ENCODE results near the gene ANXA10. TPM values are rescaled to one million over a fixed set of nuclear protein-coding genes. Genes with fewer than 3 reads are reported as not detected.

The ANXA10 gene, protein sequence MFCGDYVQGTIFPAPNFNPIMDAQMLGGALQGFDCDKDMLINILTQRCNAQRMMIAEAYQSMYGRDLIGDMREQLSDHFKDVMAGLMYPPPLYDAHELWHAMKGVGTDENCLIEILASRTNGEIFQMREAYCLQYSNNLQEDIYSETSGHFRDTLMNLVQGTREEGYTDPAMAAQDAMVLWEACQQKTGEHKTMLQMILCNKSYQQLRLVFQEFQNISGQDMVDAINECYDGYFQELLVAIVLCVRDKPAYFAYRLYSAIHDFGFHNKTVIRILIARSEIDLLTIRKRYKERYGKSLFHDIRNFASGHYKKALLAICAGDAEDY
- polyA plus RNA-seq (2013), result 0.07 TPM

DNA sequence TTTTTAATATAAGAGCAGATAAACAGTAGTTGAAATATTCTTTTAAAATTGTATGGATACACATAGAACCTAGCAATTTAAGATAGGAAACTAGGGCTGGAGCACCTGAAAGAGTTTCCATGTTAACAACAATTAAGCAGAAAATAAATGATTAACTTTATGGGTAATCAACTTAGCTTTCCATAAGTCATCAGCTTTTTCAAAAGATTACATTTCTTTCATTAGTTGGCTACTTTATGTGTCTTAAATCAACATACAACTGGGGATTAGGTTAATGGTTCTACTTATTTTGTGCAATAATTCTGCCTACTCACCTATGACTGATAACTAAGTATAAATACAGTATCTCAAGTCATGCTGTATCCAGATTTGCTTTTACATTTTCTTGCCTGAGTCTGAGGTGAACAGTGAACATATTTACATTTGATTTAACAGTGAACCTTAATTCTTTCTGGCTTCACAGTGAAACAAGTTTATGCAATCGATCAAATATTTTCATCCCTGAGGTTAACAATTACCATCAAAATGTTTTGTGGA is at the start of gene ANXA10:
TSS of gene ANXA10 (plus strand) at position 362 of the 537 bp plus-strand sequence. CDS start at position 526, 164 bp downstream.
- Histone ChIP-seq H3K27ac (ENCODE audit: insufficient read depth in 1 of 2, low read depth in 1 of 2, low read length in 2 of 2, poor library complexity in 1 of 2, severe bottlenecking in 2 of 2) (no peak within 1 kb of the TSS), H3K36me3 (ENCODE audit: control insufficient read depth in 4 of 4, insufficient read depth in 4 of 4, low read length in 3 of 4) (no peaks in the 10 kb centered on the region), H3K9me3 (ENCODE audit: control extremely low read depth in 1 of 5, control insufficient read depth in 4 of 5, insufficient read depth in 2 of 5, low read depth in 1 of 5, low read length in 4 of 5) (peaks cover 0 to 15% (median 3%) of the 10 kb centered on the region in 5 experiments), H3K27me3 (replicated peaks in 2 of 5; ENCODE audit: control insufficient read depth in 4 of 5, insufficient read depth in 5 of 5, low read length in 4 of 5) (no peaks in the 10 kb centered on the region), H3K4me3 (ENCODE audit: control insufficient read depth in 1 of 7, extremely low read depth in 1 of 7, insufficient read depth in 4 of 7, low read depth in 2 of 7, low read length in 6 of 7) (no peak within 1 kb of the TSS), H3K4me1 (ENCODE audit: control extremely low read depth in 1 of 4, control insufficient read depth in 4 of 4, insufficient read depth in 4 of 4, low read length in 3 of 4) (no peaks in the 10 kb centered on the region)
- ChIA-PET POLR2A (no interaction called here), CTCF (no interaction called here)
- WGBS (ENCODE audit: insufficient coverage), result no CpG with 5 or more reads among the region's 1 CpG
- DNase-seq, result no peak

GRCh38 chr4:168045354-168045753 is 47.0 kb upstream of the ANXA10 start:
- H3K27me3 ChIP-seq (replicated peaks in 2 of 5; ENCODE audit: control insufficient read depth in 4 of 5, insufficient read depth in 5 of 5, low read length in 4 of 5), result no peaks in the 10 kb centered on the region
- DNase-seq, result no peak
- H3K9me3 ChIP-seq (ENCODE audit: control extremely low read depth in 1 of 5, control insufficient read depth in 4 of 5, insufficient read depth in 2 of 5, low read depth in 1 of 5, low read length in 4 of 5), result peaks cover 0 to 9% (median 0%) of the 10 kb centered on the region in 5 experiments
- no peak overlapping the region for H3K4me3 ChIP-seq (ENCODE audit: control insufficient read depth in 1 of 7, extremely low read depth in 1 of 7, insufficient read depth in 4 of 7, low read depth in 2 of 7, low read length in 6 of 7)
- no peaks in the 10 kb centered on the region for H3K36me3 ChIP-seq (ENCODE audit: control insufficient read depth in 4 of 4, insufficient read depth in 4 of 4, low read length in 3 of 4)
- ChIA-PET POLR2A (no interaction called here), CTCF (no interaction called here)
- no peak overlapping the region for H3K27ac ChIP-seq (ENCODE audit: insufficient read depth in 1 of 2, low read depth in 1 of 2, low read length in 2 of 2, poor library complexity in 1 of 2, severe bottlenecking in 2 of 2)
- no peaks in the 10 kb centered on the region for H3K4me1 ChIP-seq (ENCODE audit: control extremely low read depth in 1 of 4, control insufficient read depth in 4 of 4, insufficient read depth in 4 of 4, low read length in 3 of 4)

GRCh38 chr4:168050002-168050401 is 42.3 kb upstream of the ANXA10 start:
- H3K4me1 ChIP-seq (ENCODE audit: control extremely low read depth in 1 of 4, control insufficient read depth in 4 of 4, insufficient read depth in 4 of 4, low read length in 3 of 4), result no peaks in the 10 kb centered on the region
- no peaks in the 10 kb centered on the region for H3K36me3 ChIP-seq (ENCODE audit: control insufficient read depth in 4 of 4, insufficient read depth in 4 of 4, low read length in 3 of 4)
- no peak for DNase-seq
- no peaks in the 10 kb centered on the region for H3K27me3 ChIP-seq (replicated peaks in 2 of 5; ENCODE audit: control insufficient read depth in 4 of 5, insufficient read depth in 5 of 5, low read length in 4 of 5)
- WGBS (ENCODE audit: insufficient coverage), result no CpG with 5 or more reads among the region's 2 CpGs
- H3K4me3 ChIP-seq (ENCODE audit: control insufficient read depth in 1 of 7, extremely low read depth in 1 of 7, insufficient read depth in 4 of 7, low read depth in 2 of 7, low read length in 6 of 7), result no peak overlapping the region
- ChIA-PET CTCF (no interaction called here), POLR2A (no interaction called here)
- H3K9me3 ChIP-seq (ENCODE audit: control extremely low read depth in 1 of 5, control insufficient read depth in 4 of 5, insufficient read depth in 2 of 5, low read depth in 1 of 5, low read length in 4 of 5), result peaks cover 0 to 9% (median 0%) of the 10 kb centered on the region in 5 experiments
- no peak overlapping the region for H3K27ac ChIP-seq (ENCODE audit: insufficient read depth in 1 of 2, low read depth in 1 of 2, low read length in 2 of 2, poor library complexity in 1 of 2, severe bottlenecking in 2 of 2)

- ChIA-PET POLR2A (no interaction called here), CTCF (no interaction called here)
- no peaks in the 10 kb centered on the region for H3K4me1 ChIP-seq (ENCODE audit: control extremely low read depth in 1 of 4, control insufficient read depth in 4 of 4, insufficient read depth in 4 of 4, low read length in 3 of 4)
- H3K4me3 ChIP-seq (ENCODE audit: control insufficient read depth in 1 of 7, extremely low read depth in 1 of 7, insufficient read depth in 4 of 7, low read depth in 2 of 7, low read length in 6 of 7), result no peak overlapping the region
- H3K36me3 ChIP-seq (ENCODE audit: control insufficient read depth in 4 of 4, insufficient read depth in 4 of 4, low read length in 3 of 4), result no peaks in the 10 kb centered on the region
- H3K9me3 ChIP-seq (ENCODE audit: control extremely low read depth in 1 of 5, control insufficient read depth in 4 of 5, insufficient read depth in 2 of 5, low read depth in 1 of 5, low read length in 4 of 5), result peaks cover 0 to 9% (median 0%) of the 10 kb centered on the region in 5 experiments
- no peak for DNase-seq
- H3K27me3 ChIP-seq (replicated peaks in 2 of 5; ENCODE audit: control insufficient read depth in 4 of 5, insufficient read depth in 5 of 5, low read length in 4 of 5), result no peaks in the 10 kb centered on the region
- no peak overlapping the region for H3K27ac ChIP-seq (ENCODE audit: insufficient read depth in 1 of 2, low read depth in 1 of 2, low read length in 2 of 2, poor library complexity in 1 of 2, severe bottlenecking in 2 of 2)
Observed at GRCh38 chr4:168051526-168051925, 40.8 kb upstream of the ANXA10 start.

DNA sequence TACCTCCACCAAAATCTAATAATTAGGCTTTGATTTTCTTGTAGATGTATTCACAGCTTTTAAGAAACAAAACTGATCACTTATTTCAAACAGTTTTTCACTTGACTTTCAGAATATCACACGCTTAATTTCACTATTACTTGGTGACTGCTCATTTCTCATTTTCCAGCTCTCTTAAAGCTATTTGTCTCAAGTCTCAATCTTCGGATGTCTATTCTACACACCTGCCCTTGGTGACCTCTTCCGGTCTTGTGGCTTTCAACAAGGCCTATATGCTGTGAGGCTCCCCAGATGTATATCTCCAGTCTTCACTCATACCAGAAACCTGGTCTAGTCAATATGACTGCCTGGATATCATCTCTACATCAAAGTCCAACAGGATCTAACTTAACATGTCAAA is 34.9 kb upstream of the ANXA10 start:
- ChIA-PET POLR2A (no interaction called here), CTCF (no interaction called here)
- no peaks in the 10 kb centered on the region for H3K27me3 ChIP-seq (replicated peaks in 2 of 5; ENCODE audit: control insufficient read depth in 4 of 5, insufficient read depth in 5 of 5, low read length in 4 of 5)
- H3K9me3 ChIP-seq (ENCODE audit: control extremely low read depth in 1 of 5, control insufficient read depth in 4 of 5, insufficient read depth in 2 of 5, low read depth in 1 of 5, low read length in 4 of 5), result peaks cover 0 to 2% (median 0%) of the 10 kb centered on the region in 5 experiments
- DNase-seq, result no peak
- H3K36me3 ChIP-seq (ENCODE audit: control insufficient read depth in 4 of 4, insufficient read depth in 4 of 4, low read length in 3 of 4), result no peaks in the 10 kb centered on the region
- H3K4me1 ChIP-seq (ENCODE audit: control extremely low read depth in 1 of 4, control insufficient read depth in 4 of 4, insufficient read depth in 4 of 4, low read length in 3 of 4), result no peaks in the 10 kb centered on the region
- H3K27ac ChIP-seq (ENCODE audit: insufficient read depth in 1 of 2, low read depth in 1 of 2, low read length in 2 of 2, poor library complexity in 1 of 2, severe bottlenecking in 2 of 2), result no peak overlapping the region
- WGBS (ENCODE audit: insufficient coverage), result 95% methylated on average over 3 of the region's 3 CpGs
- H3K4me3 ChIP-seq (ENCODE audit: control insufficient read depth in 1 of 7, extremely low read depth in 1 of 7, insufficient read depth in 4 of 7, low read depth in 2 of 7, low read length in 6 of 7), result no peak overlapping the region

DNA sequence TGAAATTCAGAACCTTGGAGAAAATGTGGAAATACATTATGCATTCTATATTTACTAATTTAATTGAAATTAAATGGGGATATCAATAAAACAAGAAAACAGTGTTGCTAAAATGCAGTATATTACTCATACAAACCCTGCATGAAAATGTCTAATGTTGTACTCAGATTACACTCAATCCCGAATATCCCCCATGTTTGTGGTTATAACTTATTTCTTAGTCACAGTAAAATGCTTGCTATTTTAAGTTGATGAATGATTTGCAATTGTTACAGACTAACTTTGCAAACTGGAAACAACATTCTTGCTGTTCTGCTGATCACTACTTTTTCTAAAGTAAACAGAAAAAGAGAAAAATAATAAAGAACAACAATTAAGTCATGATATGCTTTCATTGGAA is 33.1 kb upstream of the ANXA10 start:
- Histone ChIP-seq H3K27me3 (replicated peaks in 2 of 5; ENCODE audit: control insufficient read depth in 4 of 5, insufficient read depth in 5 of 5, low read length in 4 of 5) (no peaks in the 10 kb centered on the region), H3K4me3 (ENCODE audit: control insufficient read depth in 1 of 7, extremely low read depth in 1 of 7, insufficient read depth in 4 of 7, low read depth in 2 of 7, low read length in 6 of 7) (no peak overlapping the region), H3K9me3 (ENCODE audit: control extremely low read depth in 1 of 5, control insufficient read depth in 4 of 5, insufficient read depth in 2 of 5, low read depth in 1 of 5, low read length in 4 of 5) (peaks cover 0 to 2% (median 0%) of the 10 kb centered on the region in 5 experiments), H3K27ac (ENCODE audit: insufficient read depth in 1 of 2, low read depth in 1 of 2, low read length in 2 of 2, poor library complexity in 1 of 2, severe bottlenecking in 2 of 2) (no peak overlapping the region), H3K36me3 (ENCODE audit: control insufficient read depth in 4 of 4, insufficient read depth in 4 of 4, low read length in 3 of 4) (no peaks in the 10 kb centered on the region), H3K4me1 (ENCODE audit: control extremely low read depth in 1 of 4, control insufficient read depth in 4 of 4, insufficient read depth in 4 of 4, low read length in 3 of 4) (no peaks in the 10 kb centered on the region)
- POLR2A ChIA-PET, result no interaction called here
- no CpG with 5 or more reads among the region's 1 CpG for WGBS (ENCODE audit: insufficient coverage)
- CTCF ChIA-PET, result no interaction called here
- no peak for DNase-seq

GRCh38 chr4:168063031-168063430 is 29.3 kb upstream of the ANXA10 start:
- no peaks in the 10 kb centered on the region for H3K36me3 ChIP-seq (ENCODE audit: control insufficient read depth in 4 of 4, insufficient read depth in 4 of 4, low read length in 3 of 4)
- no peak overlapping the region for H3K4me3 ChIP-seq (ENCODE audit: control insufficient read depth in 1 of 7, extremely low read depth in 1 of 7, insufficient read depth in 4 of 7, low read depth in 2 of 7, low read length in 6 of 7)
- no CpG with 5 or more reads among the region's 4 CpGs for WGBS (ENCODE audit: insufficient coverage)
- no peak for DNase-seq
- ChIA-PET CTCF (no interaction called here), POLR2A (no interaction called here)
- peaks cover 0 to 2% (median 0%) of the 10 kb centered on the region in 5 experiments for H3K9me3 ChIP-seq (ENCODE audit: control extremely low read depth in 1 of 5, control insufficient read depth in 4 of 5, insufficient read depth in 2 of 5, low read depth in 1 of 5, low read length in 4 of 5)
- H3K27me3 ChIP-seq (replicated peaks in 2 of 5; ENCODE audit: control insufficient read depth in 4 of 5, insufficient read depth in 5 of 5, low read length in 4 of 5), result no peaks in the 10 kb centered on the region
- no peak overlapping the region for H3K27ac ChIP-seq (ENCODE audit: insufficient read depth in 1 of 2, low read depth in 1 of 2, low read length in 2 of 2, poor library complexity in 1 of 2, severe bottlenecking in 2 of 2)
- no peaks in the 10 kb centered on the region for H3K4me1 ChIP-seq (ENCODE audit: control extremely low read depth in 1 of 4, control insufficient read depth in 4 of 4, insufficient read depth in 4 of 4, low read length in 3 of 4)
